HepG2 (cell line): ENCODE measurements around the gene DPY30. TPM values are rescaled to one million over a fixed set of nuclear protein-coding genes. Genes with fewer than 3 reads are reported as not detected.

Source experiments
- FOXJ3 ChIP-seq: sonication (generic); formaldehyde crosslinking; IDR thresholded peaks from 2 replicates; pipeline ENCODE4 v1.4.0; 2020; ENCODE audit warnings: missing genetic modification reagents, mild to moderate bottlenecking, borderline replicate concordance
- HMGA1 ChIP-seq: sonication (generic); formaldehyde crosslinking; conservative IDR thresholded peaks from 2 replicates; pipeline ENCODE4 v1.4.0; 2020; ENCODE audit warnings: missing genetic modification reagents
- KAT7 ChIP-seq: IDR thresholded peaks from 2 replicates; pipeline ENCODE4 v1.6.1; 2018; ENCODE audit warnings: borderline replicate concordance, missing compliant biosample characterization
- NR2F2 ChIP-seq: IDR thresholded peaks from 2 replicates; pipeline ENCODE4 v1.6.1; 2012; ENCODE audit warnings: low read depth, inconsistent platforms, borderline replicate concordance
- RFXAP ChIP-seq: sonication (generic); formaldehyde crosslinking; IDR thresholded peaks from 2 replicates; pipeline ENCODE4 v1.4.0; 2020; ENCODE audit warnings: missing genetic modification reagents, borderline replicate concordance
- SUZ12 ChIP-seq: fragments of 150-350 bp; IDR thresholded peaks from 2 replicates; pipeline ENCODE4 v1.6.1; 2014; ENCODE audit warnings: low read depth, low read length
- TP53 ChIP-seq: sonication (generic); formaldehyde crosslinking; conservative IDR thresholded peaks from 2 replicates; pipeline ENCODE4 v1.4.0; 2020; ENCODE audit warnings: missing genetic modification reagents
- ZBTB21 ChIP-seq: sonication (generic); formaldehyde crosslinking; IDR thresholded peaks from 2 replicates; pipeline ENCODE4 v1.4.0; 2020; ENCODE audit warnings: missing genetic modification reagents
- ZFP37 ChIP-seq: sonication (generic); formaldehyde crosslinking; IDR thresholded peaks from 2 replicates; pipeline ENCODE4 v1.4.0; 2020; ENCODE audit warnings: missing genetic modification reagents, borderline replicate concordance
- ZFP41 ChIP-seq: sonication (generic); formaldehyde crosslinking; IDR thresholded peaks from 2 replicates; pipeline ENCODE4 v1.4.0; 2020; ENCODE audit warnings: mild to moderate bottlenecking, missing genetic modification reagents, borderline replicate concordance
- ZNF10 ChIP-seq: sonication (generic); formaldehyde crosslinking; IDR thresholded peaks from 2 replicates; pipeline ENCODE4 v1.4.0; 2020; ENCODE audit warnings: mild to moderate bottlenecking, low read depth, missing genetic modification reagents, borderline replicate concordance
- ZNF264 ChIP-seq: sonication (generic); formaldehyde crosslinking; IDR thresholded peaks from 2 replicates; pipeline ENCODE4 v1.4.0; 2020; ENCODE audit warnings: missing genetic modification reagents
- ZNF292 ChIP-seq: sonication (generic); formaldehyde crosslinking; IDR thresholded peaks from 2 replicates; pipeline ENCODE4 v1.8.1; 2022; ENCODE audit warnings: mild to moderate bottlenecking, low read depth, missing genetic modification reagents, borderline replicate concordance
- ZNF773 ChIP-seq: sonication (generic); formaldehyde crosslinking; IDR thresholded peaks from 2 replicates; pipeline ENCODE4 v1.4.0; 2020; ENCODE audit warnings: missing genetic modification reagents, borderline replicate concordance
- polyA plus RNA-seq, 8 experiments: library from polyadenylated mRNA; depleted of rRNA in 3 of 8; stranded (reverse) in 7 of 8; unstranded in 1 of 8; fragments of >200 nt; fragmentation: Illumina TruSeq in 4 of 8; extraction: Trizol in 4 of 8; gene quantifications; 2 replicates each; pipeline versions ENCODE4 v1.2.1 to v1.2.3, GENCODE V29; 2011 to 2016; ENCODE audit warnings: low read depth in 4 of 8, missing spikeins in 1 of 8, mixed read lengths in 1 of 8; ENCODE audit not compliant: insufficient read depth in 1 of 8
- total RNA-seq, 5 experiments: library from RNA; depleted of rRNA; stranded (reverse); fragments of >200 nt; fragmentation: Illumina TruSeq; extraction: Trizol; gene quantifications; 2 replicates each; pipeline ENCODE4 v1.2.3, GENCODE V29; 2016; ENCODE audit warnings: low read depth in 1 of 5
- TF ChIP-seq, protein P1 (sequence below): sonication (generic); formaldehyde crosslinking; IDR thresholded peaks from one replicate; pipeline ENCODE4 v1.5.1; 2020; ENCODE audit warnings: mild to moderate bottlenecking, missing genetic modification reagents; ENCODE audit errors: not compliant biosample characterization
- TF ChIP-seq, protein P2 (sequence below): sonication (generic); formaldehyde crosslinking; IDR thresholded peaks from 2 replicates; pipeline ENCODE4 v1.8.0; 2022; ENCODE audit warnings: mild to moderate bottlenecking, missing genetic modification reagents, moderate library complexity
- TF ChIP-seq, protein P3 (sequence below): sonication (generic); formaldehyde crosslinking; IDR thresholded peaks from 2 replicates; pipeline ENCODE4 v1.8.0; 2023; ENCODE audit warnings: mild to moderate bottlenecking, missing genetic modification reagents
- TF ChIP-seq, protein P4 (sequence below): sonication (generic); formaldehyde crosslinking; IDR thresholded peaks from 2 replicates; pipeline ENCODE4 v1.8.1; 2022; ENCODE audit warnings: mild to moderate bottlenecking, missing genetic modification reagents

Gene DPY30
- total and polyA plus RNA-seq, 2 of the 13 experiments (the other 11 are each of a cell fraction or from before 2014, with no cell fraction given) = 98.1 to 118 TPM

DNA sequence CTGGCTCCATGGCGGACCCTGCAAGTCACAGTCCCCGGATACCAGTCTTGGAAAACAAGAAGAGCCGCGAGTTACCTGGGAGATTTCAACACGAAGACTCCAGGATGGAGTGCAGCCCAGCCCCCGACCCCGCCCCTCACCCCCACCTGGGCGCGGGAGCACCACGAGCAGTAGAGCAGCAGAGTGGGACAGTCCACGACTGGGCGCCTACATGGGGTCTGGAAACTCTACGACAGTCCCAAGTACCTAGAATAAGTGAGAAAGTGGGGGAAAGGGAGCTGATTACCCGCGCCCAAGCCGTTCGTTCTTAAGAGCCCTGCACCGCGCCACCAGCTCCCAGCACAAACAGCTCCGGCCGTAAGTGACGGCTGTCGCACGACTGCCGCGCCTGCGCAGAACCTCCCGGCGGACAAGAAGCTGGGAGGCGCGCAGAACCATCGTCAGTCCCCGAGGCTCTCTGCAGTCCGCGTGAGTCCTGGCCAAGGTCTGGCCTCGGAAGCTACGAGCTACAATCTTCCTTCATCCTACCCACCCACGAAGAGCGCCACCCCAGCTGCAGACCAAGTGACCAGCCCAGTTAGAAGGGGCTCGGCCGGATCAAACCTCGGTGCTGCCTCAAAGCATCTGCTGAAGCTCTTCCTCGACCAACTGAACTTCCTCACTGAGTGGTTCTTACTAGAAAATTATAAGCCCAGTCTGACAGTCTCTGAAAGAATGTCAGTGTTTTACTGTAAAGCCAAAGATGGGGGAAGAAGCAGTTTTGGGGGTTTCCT is at the start of gene DPY30 (continued):
- TF ChIP-seq, protein P1, sequence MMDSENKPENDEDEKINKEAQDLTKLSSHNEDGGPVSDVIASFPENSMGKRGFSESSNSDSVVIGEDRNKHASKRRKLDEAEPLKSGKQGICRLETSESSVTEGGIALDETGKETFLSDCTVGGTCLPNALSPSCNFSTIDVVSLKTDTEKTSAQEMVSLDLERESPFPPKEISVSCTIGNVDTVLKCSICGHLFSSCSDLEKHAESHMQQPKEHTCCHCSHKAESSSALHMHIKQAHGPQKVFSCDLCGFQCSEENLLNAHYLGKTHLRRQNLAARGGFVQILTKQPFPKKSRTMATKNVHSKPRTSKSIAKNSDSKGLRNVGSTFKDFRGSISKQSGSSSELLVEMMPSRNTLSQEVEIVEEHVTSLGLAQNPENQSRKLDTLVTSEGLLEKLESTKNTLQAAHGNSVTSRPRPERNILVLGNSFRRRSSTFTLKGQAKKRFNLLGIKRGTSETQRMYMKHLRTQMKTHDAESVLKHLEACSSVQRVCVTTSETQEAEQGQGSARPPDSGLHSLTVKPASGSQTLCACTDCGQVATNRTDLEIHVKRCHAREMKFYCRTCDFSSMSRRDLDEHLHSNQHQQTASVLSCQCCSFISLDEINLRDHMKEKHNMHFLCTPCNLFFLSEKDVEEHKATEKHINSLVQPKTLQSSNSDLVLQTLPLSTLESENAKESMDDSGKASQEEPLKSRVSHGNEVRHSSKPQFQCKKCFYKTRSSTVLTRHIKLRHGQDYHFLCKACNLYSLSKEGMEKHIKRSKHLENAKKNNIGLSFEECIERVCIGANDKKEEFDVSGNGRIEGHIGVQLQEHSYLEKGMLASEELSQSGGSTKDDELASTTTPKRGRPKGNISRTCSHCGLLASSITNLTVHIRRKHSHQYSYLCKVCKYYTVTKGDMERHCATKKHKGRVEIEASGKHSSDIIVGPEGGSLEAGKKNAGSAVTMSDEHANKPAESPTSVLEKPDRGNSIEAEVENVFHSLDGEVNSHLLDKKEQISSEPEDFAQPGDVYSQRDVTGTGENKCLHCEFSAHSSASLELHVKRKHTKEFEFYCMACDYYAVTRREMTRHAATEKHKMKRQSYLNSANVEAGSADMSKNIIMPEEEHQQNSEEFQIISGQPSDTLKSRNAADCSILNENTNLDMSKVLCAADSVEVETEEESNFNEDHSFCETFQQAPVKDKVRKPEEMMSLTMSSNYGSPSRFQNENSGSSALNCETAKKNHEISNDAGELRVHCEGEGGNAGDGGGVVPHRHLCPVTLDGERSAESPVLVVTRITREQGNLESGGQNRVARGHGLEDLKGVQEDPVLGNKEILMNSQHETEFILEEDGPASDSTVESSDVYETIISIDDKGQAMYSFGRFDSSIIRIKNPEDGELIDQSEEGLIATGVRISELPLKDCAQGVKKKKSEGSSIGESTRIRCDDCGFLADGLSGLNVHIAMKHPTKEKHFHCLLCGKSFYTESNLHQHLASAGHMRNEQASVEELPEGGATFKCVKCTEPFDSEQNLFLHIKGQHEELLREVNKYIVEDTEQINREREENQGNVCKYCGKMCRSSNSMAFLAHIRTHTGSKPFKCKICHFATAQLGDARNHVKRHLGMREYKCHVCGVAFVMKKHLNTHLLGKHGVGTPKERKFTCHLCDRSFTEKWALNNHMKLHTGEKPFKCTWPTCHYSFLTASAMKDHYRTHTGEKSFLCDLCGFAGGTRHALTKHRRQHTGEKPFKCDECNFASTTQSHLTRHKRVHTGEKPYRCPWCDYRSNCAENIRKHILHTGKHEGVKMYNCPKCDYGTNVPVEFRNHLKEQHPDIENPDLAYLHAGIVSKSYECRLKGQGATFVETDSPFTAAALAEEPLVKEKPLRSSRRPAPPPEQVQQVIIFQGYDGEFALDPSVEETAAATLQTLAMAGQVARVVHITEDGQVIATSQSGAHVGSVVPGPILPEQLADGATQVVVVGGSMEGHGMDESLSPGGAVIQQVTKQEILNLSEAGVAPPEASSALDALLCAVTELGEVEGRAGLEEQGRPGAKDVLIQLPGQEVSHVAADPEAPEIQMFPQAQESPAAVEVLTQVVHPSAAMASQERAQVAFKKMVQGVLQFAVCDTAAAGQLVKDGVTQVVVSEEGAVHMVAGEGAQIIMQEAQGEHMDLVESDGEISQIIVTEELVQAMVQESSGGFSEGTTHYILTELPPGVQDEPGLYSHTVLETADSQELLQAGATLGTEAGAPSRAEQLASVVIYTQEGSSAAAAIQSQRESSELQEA (CRISPR knock-in tag) = peak; percentile 89
- TF ChIP-seq NR2F2 (peak; percentile 42; the same call in 1 of the 2 replicates), HMGA1 (no peak), ZBTB21 (CRISPR knock-in tag) (no peak), SUZ12 (no peak), ZFP37 (CRISPR knock-in tag) (peak; percentile 83), TP53 (CRISPR knock-in tag) (peak; percentile 84; the same call in 1 of the 2 replicates), ZNF773 (CRISPR knock-in tag) (peak; percentile 92; the same call in 1 of the 2 replicates), FOXJ3 (CRISPR knock-in tag) (peak; percentile 80; the same call in 1 of the 2 replicates), RFXAP (CRISPR knock-in tag) (no peak), ZFP41 (peak; percentile 90; the same call in 1 of the 2 replicates), ZNF264 (peak; percentile 80), ZNF292 (CRISPR knock-in tag) (peak; percentile 89), KAT7 (CRISPR knock-in tag) (peak; percentile 82), ZNF10 (no peak)
- TF ChIP-seq, protein P2, sequence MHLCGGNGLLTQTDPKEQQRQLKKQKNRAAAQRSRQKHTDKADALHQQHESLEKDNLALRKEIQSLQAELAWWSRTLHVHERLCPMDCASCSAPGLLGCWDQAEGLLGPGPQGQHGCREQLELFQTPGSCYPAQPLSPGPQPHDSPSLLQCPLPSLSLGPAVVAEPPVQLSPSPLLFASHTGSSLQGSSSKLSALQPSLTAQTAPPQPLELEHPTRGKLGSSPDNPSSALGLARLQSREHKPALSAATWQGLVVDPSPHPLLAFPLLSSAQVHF (CRISPR knock-in tag) = no peak
- TF ChIP-seq, protein P3, sequence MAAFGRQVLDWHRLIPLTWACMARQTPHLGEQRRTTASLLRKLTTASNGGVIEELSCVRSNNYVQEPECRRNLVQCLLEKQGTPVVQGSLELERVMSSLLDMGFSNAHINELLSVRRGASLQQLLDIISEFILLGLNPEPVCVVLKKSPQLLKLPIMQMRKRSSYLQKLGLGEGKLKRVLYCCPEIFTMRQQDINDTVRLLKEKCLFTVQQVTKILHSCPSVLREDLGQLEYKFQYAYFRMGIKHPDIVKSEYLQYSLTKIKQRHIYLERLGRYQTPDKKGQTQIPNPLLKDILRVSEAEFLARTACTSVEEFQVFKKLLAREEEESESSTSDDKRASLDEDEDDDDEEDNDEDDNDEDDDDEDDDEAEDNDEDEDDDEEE (CRISPR knock-in tag) = peak; percentile 91
- TF ChIP-seq, protein P4, sequence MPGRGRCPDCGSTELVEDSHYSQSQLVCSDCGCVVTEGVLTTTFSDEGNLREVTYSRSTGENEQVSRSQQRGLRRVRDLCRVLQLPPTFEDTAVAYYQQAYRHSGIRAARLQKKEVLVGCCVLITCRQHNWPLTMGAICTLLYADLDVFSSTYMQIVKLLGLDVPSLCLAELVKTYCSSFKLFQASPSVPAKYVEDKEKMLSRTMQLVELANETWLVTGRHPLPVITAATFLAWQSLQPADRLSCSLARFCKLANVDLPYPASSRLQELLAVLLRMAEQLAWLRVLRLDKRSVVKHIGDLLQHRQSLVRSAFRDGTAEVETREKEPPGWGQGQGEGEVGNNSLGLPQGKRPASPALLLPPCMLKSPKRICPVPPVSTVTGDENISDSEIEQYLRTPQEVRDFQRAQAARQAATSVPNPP (CRISPR knock-in tag) = no peak
